Fibroblast of peridontal ligament (primary cell): ENCODE data around the gene CCDC192.

Source experiments
- DNase-seq: peaks from one replicate; pipeline ENCODE4 v3.0.0-alpha.2; 2010; ENCODE audit errors: extremely low read depth

CCDC192 gene

DNA sequence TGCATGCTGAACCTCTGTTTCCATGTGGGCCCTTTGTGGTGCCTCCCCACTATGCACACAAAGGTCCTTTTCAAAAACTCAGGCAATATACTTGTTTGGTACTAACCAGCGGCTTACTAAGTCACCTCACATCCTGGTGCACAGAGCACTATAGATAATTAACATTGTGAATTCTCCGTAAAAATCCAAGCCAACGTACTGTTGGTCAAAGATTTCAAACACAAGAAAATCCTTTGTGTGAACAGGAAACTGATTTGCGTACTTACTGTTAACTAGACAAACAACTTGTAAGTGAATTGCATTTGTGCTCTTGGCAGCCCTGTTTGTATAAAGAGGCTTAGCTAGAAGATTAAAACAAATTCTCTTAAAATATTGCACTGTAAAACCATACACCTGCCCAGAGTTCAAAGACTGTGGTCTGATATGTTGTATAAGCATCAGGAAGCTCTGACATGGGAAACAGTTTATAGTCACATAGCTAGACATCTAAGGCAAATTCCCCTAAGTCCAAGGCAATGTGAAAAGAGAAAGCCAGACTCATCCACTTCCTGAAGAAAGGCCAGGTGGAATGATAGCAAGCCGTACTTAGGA lies 255.3 kb downstream of the CCDC192 start:
- DNase-seq: no peak

DNA sequence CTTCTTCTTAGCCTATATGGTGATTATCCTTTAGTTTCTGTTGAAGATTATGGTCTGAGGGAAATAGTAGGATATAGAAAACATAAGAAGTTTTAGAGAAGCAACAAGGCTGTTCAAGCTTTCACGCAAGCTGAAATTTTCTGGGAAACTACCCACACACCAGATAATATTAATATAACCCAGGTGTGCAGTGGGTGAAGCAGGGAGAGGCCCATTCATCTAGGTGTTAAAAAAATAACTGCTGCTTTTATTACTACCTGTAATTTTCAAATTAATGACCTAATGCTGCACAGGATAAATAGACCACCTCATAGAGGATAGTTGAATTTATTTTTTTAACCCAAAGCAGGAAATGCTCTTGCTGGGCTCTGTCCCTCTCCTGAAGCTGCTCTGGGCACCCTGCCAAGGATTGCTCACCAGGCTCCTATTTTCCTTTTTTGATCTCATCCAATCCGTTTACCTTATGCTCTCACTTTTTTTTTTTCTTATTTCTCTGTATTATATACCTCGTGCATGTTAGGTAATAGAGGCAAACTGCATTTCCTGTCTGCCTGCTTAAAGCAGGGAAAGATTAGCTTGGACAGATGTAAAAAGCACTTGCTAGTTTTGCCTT lies 256.1 kb downstream of the CCDC192 start:
- DNase-seq: peak; percentile 68

DNA sequence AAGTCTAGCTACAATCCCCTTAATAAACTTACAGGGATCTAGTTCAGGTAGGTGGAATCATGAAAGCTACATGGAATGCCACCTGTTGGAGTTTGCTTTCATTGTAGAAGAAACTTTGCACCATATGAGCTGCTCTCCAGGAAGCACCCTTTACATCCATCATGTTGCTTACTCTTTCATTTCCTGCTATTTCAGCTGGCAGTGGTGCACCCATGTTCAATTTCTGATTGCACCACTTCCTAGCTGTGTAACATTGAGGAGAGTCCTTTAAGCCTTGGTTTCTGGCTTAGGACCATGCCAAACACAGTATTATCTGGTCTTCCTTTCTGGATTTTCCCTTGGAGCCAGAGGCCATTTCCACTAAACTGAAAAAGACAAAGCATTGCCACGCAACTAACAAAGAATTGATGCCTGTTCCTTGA lies 257.1 kb downstream of the CCDC192 start:
- peak; percentile 3 for DNase-seq

DNA sequence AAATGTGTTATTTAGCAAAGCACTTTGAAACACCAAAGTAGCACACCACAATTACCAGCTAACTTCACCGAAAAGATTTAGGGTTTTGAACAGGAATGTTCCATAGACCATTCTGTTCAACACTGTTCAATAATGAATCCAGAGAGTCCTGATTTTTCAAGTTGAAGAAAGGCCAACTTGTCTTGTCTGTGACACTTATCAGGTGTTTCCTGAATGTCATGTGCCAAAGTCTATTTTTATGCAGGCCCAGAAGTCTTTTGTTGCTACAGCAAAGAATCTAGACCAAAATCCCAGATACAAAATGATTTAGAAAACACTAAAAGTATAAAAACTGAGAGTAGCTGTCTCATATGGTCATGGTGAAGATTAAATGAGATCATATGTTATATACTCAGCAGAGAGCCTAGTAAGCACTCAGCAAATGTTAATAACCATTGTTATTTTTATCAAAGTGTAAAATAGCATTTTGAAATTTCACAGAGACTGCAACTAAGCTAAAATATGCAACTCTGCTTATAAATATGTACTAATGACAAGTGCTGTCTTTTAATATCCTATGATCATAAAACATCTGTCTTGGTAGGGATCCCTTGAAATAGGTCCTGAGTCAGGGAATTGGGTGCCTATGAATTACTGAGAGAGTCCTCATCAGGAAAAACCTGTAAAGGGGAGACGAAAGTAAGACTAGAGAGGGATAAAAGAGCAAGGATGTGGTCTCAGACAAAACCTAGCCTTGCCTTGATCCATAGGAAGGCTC lies 258.0 kb downstream of the CCDC192 start:
- DNase-seq: no peak

DNA sequence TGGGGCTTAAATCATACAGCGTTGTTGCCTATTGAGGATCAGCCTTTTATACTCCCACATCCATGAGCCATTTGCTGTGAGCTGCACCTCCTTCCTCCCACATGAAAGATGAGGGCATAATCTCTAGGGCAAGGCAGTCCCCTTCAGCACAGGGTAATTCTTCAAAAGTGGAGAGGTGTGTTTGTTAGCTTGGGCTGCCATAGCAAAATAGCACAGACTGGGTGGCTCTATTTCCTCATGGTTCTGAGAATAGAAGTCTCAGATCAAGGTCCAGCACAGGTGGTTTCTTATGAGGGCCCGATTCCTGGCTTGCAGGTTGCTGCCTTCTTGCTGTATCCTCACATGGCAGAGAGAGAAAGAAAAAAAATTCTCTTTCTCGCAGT lies 258.6 kb downstream of the CCDC192 start:
- no peak for DNase-seq

DNA sequence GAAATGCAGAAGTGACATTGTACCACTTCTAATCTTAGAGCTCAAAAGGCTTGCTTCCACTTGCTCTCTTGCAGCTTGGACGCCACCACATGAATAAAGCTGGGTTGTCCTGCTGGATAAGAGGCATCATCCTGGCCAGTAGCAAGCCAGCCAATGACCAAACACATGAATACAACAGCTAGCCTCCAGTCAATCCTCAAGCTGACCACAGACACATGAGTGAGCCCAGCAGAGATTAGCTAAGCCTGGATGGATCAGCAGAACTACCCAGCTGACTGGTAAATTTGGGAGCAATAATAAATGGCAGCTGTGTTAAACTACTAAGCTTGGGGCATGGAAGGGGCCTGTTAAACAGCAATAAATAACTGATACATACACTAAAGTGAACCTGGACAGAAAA lies 259.3 kb downstream of the CCDC192 start:
- DNase-seq: no peak

DNA sequence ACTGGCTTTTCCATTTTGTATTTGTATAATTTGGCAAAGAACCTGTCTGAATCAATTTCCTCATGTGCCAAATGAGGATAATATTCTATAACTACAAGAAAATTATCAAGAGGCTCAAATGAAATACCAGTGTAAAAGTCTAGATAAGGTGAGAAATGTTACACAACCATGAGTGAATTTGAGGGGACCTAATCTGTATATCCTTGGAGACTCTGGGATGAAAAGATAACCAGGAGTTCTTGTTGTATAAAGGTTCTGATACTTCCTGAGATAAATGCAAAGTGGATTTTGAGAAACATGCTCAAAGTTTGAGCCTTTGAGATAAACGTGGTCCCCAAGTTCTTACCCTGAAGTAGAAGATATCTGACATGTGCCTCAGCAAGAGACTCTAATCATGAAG lies 260.0 kb downstream of the CCDC192 start:
- no peak for DNase-seq

DNA sequence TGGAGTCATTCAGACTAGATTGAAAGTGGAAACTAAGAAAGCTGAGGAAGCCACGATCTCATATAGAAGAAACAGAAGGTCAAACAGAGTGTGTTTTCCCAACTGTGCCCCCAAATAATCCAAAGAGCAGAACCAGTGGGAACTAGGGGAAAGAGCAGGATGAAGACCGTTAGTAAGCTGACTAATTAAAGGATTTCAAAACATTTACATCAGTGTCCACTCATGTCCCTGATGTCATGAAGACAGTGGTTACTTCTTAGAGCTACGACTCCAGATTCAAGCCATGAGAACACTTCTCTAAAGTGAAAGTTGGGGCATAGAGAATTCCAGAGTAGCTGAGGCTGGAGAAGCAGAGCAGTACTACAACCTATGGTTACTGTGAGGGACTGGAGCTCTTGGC lies 260.7 kb downstream of the CCDC192 start:
- DNase-seq: peak; percentile 62

DNA sequence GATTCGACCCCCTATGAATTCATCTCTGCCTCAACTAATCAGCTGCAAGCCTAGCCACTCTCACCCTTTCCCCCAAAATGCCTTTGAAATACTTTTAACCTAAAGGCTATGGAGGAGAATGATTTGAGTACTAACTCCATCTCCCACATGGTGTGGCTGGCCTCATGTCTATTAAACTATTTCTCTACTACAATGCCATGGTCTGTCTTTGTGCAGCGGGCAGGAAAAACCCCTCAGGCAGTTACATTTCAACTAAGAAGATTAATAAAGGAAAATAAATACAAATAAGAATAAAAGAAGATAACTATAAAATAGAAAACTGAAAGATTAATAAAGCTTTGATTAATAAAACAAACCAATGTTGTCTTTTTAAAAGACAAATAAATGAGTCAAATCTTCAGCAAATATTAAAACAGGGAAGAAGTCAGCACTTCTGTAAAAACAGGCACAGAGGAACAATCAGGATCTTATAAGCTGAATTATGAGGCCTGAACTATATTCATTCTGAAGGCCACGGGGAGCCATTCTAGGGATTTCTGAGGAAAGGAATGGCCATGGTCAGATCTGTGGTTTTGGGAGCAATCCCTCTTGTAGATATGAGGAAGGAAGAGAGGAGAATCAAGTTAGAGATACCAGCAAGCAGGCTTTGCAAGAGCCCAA lies 264.3 kb downstream of the CCDC192 start:
- no peak for DNase-seq

DNA sequence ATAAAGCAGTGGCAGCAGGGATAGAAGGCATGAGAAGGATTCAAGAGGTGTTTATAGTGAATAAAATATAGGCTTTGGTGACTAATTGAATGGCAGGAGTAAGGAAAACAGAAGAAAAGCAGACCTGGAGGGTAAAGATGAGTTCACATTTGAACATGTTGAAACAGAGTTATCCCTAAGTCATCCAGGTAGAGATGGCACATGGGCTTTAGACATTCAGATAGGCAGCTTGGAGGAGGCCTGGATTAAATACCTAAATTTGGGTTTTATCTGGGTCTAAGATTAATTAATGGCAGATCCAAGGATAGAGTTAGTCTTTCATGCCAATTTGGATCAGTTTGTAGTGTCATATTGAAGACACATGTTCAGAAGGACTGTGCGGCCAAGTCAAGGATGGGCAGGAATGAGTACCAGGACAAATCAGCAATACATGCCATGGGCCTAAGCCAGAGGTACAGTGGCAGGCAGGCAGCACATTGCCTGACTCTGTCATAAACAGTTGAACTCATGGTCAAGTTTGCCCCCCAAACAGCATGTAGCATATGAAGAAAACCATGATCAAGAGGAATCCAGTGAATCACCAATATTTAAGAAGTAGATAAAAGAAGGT lies 264.9 kb downstream of the CCDC192 start:
- no peak for DNase-seq

DNA sequence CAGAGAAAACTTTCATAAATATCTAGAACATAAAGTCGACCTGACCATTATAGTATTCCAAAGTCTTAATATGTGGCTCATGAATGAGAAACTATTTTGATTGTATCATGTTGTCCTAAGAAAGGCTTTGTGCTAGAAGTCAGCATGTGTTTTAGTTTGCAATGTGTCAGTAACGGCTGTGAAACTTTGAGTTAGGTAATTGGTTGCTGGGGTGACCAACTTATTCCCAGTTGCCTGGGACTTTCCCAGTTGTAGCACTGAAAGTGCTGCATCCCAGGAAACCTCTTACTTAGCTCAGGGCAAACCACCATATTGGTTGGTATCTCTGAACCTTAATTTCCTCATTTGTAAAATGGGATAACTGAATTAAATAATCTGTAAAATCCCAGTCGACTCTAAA lies 265.8 kb downstream of the CCDC192 start:
- peak; percentile 4 for DNase-seq

DNA sequence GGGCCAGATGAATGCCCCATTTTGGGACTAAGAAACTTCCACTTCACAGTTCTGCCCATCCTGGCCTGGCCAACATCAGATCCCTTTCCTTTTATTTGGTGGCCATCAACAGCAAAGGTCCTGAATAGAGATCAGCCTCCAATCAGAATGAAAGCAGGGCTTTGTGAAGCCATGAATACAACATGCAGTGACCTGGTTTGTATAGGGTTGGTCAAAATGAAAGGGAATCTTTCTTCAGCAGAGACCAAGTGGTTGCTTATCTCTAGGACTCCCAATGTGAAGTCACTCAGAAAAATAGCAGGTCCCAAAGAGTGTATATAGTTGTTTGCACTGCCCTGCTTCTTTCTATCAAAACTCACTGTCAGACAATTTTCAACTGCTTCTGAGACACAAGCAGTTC lies 266.5 kb downstream of the CCDC192 start:
- no peak for DNase-seq

DNA sequence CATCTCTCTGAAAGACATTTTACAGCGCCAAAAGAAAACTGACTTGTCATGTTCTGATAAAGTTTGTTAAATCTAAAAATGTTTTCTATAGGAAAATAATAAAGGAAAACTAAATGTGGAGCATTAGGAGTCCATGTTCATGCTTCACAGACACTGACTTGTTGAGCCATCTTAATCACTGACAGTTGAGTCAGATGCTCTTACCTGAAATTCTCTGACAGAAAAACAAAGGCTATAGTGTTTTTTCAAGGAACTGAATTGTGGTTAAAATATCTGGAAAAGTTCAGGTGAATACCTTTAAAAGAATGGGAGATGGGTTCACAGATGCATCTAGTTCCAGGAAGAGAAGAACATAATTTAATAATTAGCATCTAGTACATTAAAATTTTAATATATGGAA lies 266.9 kb downstream of the CCDC192 start:
- no peak for DNase-seq

DNA sequence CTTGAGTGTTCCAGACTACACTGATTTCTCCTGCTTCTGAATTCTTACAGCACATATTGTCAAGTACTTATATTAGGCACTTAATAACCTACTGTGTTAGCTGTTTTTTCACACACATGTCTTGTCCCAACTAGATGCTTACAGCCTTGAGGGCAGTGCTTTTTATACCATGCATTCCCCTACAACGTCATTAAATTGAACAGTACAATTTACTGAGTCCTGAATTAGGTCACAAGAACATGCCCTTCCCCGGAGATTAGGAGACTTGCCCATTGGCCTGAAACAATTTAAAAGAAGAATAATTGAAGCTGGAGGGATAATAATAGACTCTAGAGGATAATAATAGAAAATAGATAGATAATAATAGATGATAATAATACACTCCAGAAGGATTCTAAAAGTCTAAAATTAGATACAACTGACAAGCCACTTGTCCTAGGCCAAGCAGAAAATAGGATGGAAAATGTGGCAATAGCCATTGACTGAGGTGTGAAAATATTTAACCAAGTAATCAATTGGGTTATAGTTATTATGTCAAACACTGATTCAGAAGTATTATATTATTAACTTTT lies 267.7 kb downstream of the CCDC192 start:
- DNase-seq: no peak

DNA sequence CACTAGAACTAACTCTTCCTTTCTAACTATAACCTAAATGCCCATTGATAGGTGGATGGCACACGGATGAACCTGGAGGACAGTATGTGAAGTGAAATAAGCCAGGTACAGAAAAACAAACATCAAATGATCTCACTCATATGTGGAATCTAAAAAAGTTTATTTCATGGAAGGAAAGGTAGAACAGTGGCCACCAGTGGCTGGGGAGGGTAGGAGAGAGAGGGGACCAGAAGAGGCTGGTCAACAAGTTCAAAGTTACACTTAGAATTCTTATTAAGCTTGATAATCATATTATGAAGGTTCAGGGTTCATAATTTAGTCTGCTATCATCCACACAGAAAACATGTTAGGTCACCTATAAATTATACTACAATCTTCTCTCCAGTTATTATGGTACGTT lies 272.8 kb downstream of the CCDC192 start:
- no peak for DNase-seq

DNA sequence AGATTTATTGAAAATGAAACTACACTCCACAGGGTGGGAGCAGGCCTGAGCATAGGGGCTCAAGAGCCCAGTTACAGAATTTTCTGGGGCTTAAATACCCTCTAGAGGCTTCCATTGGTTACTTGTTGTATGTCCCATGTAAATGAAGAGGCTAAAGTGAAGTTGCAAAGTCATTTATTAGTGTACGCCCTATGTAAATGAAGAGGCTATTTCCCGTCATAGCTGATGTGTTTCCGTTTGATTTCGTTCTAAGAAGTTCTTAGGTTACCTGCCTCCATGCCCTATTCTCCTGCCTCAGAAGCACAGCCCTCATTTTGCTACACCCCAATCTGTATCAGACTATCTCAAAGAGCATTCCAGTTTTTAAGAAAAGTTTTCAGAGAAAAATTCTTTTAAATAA lies 273.3 kb downstream of the CCDC192 start:
- no peak for DNase-seq

DNA sequence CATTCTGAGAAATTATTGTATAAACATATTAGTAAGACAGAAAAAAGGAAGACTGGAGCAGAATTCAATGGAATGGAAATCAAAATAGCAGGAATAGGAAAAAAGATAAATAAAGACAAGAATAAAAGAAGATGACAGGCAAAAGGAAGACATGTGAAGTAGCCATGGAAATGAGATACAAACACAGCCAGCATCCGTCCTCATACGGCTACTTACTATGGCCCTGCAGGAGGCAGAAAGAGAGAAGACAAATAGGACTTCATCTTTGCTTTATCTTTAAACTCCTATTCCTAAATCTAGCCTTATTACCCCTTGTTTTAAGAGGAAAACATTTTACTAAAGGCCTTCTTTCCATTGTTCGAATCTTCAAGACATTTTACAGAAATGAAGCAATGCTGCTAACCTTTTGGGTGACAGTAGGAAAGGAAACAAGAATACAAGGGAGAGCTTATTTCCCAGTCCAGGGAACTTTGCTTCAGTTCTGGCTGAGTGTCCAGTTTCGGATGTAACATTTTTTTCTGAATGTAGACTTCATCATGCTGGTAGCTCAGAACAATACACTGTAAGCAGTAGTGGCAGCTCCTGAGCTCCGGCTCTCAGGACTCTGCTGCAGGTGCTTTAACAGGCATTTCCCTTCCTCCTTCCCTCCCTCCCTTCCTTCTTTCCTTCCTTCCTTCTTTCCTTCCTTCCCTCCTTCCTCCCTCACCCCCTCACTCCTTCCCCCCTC lies 274.0 kb downstream of the CCDC192 start:
- DNase-seq: no peak

DNA sequence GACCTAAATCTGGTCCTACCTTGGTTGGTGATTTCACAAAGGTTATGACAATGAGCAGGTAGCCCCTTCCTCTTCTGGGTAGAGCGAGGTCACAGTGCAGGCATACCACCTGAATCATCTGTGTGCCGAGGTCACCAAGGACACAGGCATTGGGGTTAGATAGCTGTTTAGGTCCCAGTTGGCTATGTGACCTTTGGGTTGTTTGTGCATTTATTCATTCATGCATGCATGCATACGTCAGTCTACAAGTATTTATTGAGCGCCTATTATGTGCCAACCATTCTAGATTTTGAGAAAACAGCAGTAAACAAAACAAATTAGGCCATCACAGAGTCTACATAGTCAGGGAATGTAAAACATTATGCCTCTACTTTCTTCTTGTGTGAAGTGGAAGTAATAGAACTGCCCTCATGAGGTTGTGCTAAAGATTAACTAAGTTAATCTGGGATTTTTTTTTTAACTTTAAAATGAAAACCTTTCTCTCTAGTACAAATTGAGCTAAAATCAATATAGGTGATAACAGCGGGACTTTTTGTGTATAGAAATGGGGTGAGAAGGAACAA lies 275.6 kb downstream of the CCDC192 start:
- no peak for DNase-seq

DNA sequence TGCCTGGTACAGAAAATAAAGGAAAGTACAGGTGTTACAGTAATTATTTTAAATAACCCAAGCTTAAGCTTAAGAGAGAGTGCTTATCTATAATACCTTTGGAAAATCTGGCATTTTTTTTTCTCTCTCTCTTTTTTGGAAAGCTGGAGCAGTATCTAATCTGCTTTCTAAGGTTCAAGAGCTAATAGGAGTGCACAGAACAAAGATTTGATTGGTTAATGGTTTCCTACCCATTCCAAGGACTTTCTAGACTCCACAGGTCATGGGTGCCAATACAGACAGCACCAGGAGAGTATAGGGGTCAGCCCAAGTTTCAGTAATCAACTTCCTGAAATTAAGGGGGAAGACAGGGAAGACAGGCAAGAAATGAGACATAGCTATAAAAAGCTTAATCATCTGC lies 276.3 kb downstream of the CCDC192 start:
- DNase-seq: no peak

DNA sequence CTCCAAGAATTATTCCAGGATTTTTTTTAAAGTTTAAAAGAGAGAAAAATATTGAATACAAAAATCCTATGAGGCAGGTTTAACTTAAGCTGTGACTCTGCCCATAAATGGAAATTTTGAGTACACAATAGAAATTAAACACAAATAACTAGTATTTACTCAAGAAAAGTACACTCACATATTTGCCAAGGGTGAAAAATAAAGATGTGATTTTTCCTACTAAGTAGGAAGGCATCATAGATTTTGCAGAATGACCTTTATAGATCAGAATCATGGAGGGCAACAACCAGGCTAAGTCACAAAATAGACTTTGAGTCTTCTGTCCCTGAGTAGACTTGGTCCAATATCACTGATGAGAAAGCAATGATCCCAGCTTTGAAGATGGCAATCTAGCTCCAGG lies 277.7 kb downstream of the CCDC192 start:
- DNase-seq: no peak

DNA sequence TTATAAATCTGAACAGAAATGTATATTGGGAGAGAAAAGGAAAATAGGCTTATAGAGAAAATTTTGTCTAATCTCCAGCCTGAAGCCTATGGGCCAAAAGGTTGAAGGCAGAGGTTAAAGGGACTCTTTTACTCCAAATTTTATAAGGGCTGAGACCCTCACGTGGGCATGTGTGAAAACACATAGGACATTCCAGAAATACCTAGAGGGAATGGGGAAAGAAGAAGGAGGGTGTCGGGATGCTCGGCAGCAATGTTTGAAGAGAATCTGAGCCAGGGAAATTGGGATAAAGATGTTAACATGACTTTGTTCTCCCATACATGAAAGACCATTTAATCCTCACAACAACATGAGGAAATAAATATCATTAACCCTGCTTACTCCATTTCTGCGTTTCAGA lies 278.3 kb downstream of the CCDC192 start:
- DNase-seq: no peak
